Lower leg skin (tissue), 4 donors: ENCODE results near the gene CES3. TPM values are rescaled to one million over a fixed set of nuclear protein-coding genes. Genes with fewer than 3 reads are reported as not detected.

ENCODE experiments used
- DNase-seq, 2 donors: peaks; one replicate each; pipeline ENCODE4 v3.0.0-alpha.2; 2019; ENCODE audit warnings: low spot score in 2 of 2
- H3K4me3 ChIP-seq: fragments of 200-600 bp; sonication (generic); 2 replicates; pipeline ENCODE4 v1.5.1; 2017; ENCODE audit warnings: mild to moderate bottlenecking, low read depth; ENCODE audit not compliant: poor library complexity, severe bottlenecking
- POLR2A ChIP-seq, 2 donors: fragments of 450-650 bp; IDR thresholded peaks; one replicate each; pipeline ENCODE4 v1.6.1; 2016 to 2017; ENCODE audit warnings: antibody characterized with exemption in 2 of 2, mild to moderate bottlenecking in 1 of 2, moderate library complexity in 1 of 2
- WGBS, 2 donors: methylation state at CpG; one replicate each; pipeline ENCODE4 v1.1.5; 2018; 5-methylcytosine and 5-hydroxymethylcytosine counted together
- intact Hi-C: fragments of 100-400 bp; cut with DNase I; formaldehyde crosslinking; loops from one replicate; pipeline ENCODE4 v1.15.0; 2023; ENCODE audit warnings: low total_unique reads
- total RNA-seq, 4 donors: library from RNA; depleted of rRNA; stranded (reverse); fragments of >200 nt; gene quantifications; one replicate each; pipeline ENCODE4 v1.1.0, GENCODE V29; 2016
- TF ChIP-seq, protein P1 (sequence below), 3 donors: fragments of 450-650 bp; IDR thresholded peaks; one replicate each; pipeline ENCODE4 v1.5.1; 2016; ENCODE audit warnings: antibody characterized with exemption in 3 of 3, mild to moderate bottlenecking in 3 of 3, moderate library complexity in 2 of 3

The CES3 gene
- total RNA-seq, 4 donors from 2014 or later, result 0.59 to 1.3 (median 1.2) TPM

GRCh38 chr16:67000384-67001351 lies 39.6 kb downstream of the CES3 start:
- DNase-seq, result peak; percentile 36 to 92
- 4 to 19% methylated on average over 20 to 52 of the region's 89 CpGs for WGBS, 2 donors
- TF ChIP-seq, protein P1, sequence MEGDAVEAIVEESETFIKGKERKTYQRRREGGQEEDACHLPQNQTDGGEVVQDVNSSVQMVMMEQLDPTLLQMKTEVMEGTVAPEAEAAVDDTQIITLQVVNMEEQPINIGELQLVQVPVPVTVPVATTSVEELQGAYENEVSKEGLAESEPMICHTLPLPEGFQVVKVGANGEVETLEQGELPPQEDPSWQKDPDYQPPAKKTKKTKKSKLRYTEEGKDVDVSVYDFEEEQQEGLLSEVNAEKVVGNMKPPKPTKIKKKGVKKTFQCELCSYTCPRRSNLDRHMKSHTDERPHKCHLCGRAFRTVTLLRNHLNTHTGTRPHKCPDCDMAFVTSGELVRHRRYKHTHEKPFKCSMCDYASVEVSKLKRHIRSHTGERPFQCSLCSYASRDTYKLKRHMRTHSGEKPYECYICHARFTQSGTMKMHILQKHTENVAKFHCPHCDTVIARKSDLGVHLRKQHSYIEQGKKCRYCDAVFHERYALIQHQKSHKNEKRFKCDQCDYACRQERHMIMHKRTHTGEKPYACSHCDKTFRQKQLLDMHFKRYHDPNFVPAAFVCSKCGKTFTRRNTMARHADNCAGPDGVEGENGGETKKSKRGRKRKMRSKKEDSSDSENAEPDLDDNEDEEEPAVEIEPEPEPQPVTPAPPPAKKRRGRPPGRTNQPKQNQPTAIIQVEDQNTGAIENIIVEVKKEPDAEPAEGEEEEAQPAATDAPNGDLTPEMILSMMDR (IDR thresholded peaks at IDR 0.05), result no peak
- no peak for TF ChIP-seq POLR2A (IDR thresholded peaks at IDR 0.05)
- peak overlapping the region; percentile 26 for H3K4me3 ChIP-seq
- intact Hi-C loops, result no loop called here

DNA sequence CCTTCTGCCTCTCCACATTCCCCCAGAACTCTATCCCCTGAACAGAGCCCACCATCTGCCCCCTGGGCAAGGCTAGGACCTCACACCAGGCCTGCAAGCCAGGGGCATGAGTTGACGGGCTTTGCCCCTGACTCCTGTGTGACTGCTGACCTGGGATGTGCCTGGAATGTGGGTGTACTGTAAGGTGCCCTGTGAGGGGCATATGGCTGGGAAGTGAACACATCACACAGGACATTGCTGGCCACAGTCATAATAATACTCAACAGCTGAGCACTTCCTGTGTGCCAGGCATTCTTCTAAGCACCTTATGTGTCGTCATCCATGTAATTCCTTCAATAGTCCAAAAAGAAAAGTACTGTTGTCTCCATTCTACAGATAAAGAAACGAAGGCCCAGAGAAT lies 40.7 kb downstream of the CES3 start:
- no peak overlapping the region for H3K4me3 ChIP-seq
- intact Hi-C loops, result no loop called here
- 90 to 96% methylated on average over 3 of the region's 3 CpGs for WGBS, 2 donors
- TF ChIP-seq, protein P1 (IDR thresholded peaks at IDR 0.05), result no peak
- TF ChIP-seq POLR2A (IDR thresholded peaks at IDR 0.05), result no peak
- DNase-seq, result no peak

DNA sequence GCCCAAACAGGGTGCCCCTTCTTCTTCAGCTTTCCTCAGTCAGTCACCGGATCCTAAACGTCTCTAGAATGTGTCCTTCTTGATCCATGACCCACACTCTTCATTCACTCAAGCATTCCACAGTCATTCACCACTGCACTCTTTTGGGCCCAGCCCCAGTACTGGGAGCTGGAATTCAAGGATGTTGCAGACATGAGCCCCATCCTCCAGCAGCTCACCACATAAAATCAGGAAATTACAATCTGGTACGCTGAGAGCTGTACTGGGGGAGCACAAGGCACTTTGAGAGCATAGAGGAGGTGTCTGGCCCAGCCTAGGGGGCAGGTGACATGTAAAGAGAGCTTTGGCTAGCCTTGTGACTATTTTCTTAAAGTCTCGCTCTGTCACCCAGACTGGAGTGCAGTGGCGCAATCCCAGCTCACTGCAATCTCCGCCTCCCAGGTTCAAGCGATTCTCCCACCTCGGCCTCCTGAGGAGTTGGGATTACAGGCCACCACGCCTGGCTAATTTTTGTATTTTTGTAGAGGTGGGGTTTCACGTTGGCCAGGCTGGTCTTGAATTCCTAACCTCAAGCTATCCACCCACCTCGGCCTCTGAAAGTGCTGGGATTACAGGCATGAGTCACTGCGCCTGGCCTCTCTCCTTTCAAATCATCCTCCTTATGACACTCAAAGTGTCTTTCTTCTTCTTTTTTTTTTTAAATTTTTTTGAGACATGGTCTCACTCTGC lies 46.0 kb downstream of the CES3 start:
- intact Hi-C loops, result no loop called here
- WGBS, 2 donors, result 83 to 88% methylated on average over 12 of the region's 12 CpGs
- DNase-seq, result no peak
- TF ChIP-seq POLR2A (IDR thresholded peaks at IDR 0.05), result no peak
- TF ChIP-seq, protein P1 (IDR thresholded peaks at IDR 0.05), result no peak
- H3K4me3 ChIP-seq, result no peak overlapping the region

DNA sequence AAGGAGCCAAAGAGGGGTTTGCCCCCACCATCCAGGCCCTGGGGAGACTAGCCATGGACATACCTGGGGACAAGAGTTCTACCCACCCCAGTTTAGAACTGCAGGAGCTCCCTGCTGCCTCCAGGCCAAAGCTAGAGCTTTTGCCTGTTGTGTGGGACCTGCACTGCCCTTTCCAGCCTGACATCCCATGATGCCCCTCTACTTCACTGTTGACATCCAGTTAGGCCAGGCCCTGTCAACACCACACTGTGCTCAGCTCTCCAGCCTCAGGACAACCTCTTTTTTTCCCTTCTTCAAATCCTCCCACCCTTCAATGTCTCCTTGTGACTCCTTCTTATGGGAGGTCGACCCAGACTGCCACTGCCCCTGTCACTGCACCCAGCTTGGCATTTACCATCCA lies 48.1 kb downstream of the CES3 start:
- 21 to 61% methylated on average over 1 of the region's 1 CpG for WGBS, 2 donors
- TF ChIP-seq POLR2A (IDR thresholded peaks at IDR 0.05), result no peak
- TF ChIP-seq, protein P1 (IDR thresholded peaks at IDR 0.05), result no peak
- intact Hi-C loops, result no loop called here
- no peak overlapping the region for H3K4me3 ChIP-seq
- no peak for DNase-seq

GRCh38 chr16:67011274-67011673 lies 50.2 kb downstream of the CES3 start:
- TF ChIP-seq, protein P1 (IDR thresholded peaks at IDR 0.05), result no peak
- no peak for TF ChIP-seq POLR2A (IDR thresholded peaks at IDR 0.05)
- DNase-seq, result no peak
- 92 to 94% methylated on average over 2 of the region's 2 CpGs for WGBS, 2 donors
- no peak overlapping the region for H3K4me3 ChIP-seq
- intact Hi-C loops, result no loop called here
